ENCODE data around the gene CHRNA4.
"Not testable (repeated sequence)": the region's sequence is repeated elsewhere in the genome, so short reads cannot be mapped to it uniquely, and the experiment has no call there.

CHRNA4 gene

GRCh38 chr20:63350196-63350595 is 11.0 kb downstream of the CHRNA4 start:
- DNase-seq (ENCODE audit: low read depth, low spot score), result no peak

GRCh38 chr20:63349516-63349895 is 11.6 kb downstream of the CHRNA4 start:
- no peak for DNase-seq (ENCODE audit: low read depth, low spot score)

GRCh38 chr20:63348828-63349515 is 12.2 kb downstream of the CHRNA4 start:
- no peak for DNase-seq (ENCODE audit: low read depth, low spot score)

GRCh38 chr20:63347950-63348827 is 13.0 kb downstream of the CHRNA4 start:
- no peak for DNase-seq (ENCODE audit: low read depth, low spot score)

- DNase-seq (ENCODE audit: low read depth, low spot score), result no peak
Measured at GRCh38 chr20:63347081-63347741, 13.9 kb downstream of the CHRNA4 start.

- DNase-seq (ENCODE audit: low read depth, low spot score), result no peak
Measured at GRCh38 chr20:63346131-63347080, 14.7 kb downstream of the CHRNA4 start.

- no peak for DNase-seq (ENCODE audit: low read depth, low spot score)
Measured at GRCh38 chr20:63345328-63346100, 15.6 kb downstream of the CHRNA4 start.

GRCh38 chr20:63344616-63345327 is 16.4 kb downstream of the CHRNA4 start:
- no peak for DNase-seq (ENCODE audit: low read depth, low spot score)

GRCh38 chr20:63343460-63344445 is 17.4 kb downstream of the CHRNA4 start:
- no peak for DNase-seq (ENCODE audit: low read depth, low spot score)

GRCh38 chr20:63342561-63343459 is 18.3 kb downstream of the CHRNA4 start:
- no peak for DNase-seq (ENCODE audit: low read depth, low spot score)

GRCh38 chr20:63340158-63340688 is 20.9 kb downstream of the CHRNA4 start:
- DNase-seq (ENCODE audit: low read depth, low spot score), result not testable (repeated sequence)

- not testable (repeated sequence) for DNase-seq (ENCODE audit: low read depth, low spot score)
Measured at GRCh38 chr20:63339154-63340094, 21.7 kb downstream of the CHRNA4 start.

GRCh38 chr20:63337786-63338420 is 23.2 kb downstream of the CHRNA4 start:
- peak; percentile 62 for DNase-seq (ENCODE audit: low read depth, low spot score)

- DNase-seq (ENCODE audit: low read depth, low spot score), result no peak
Measured at GRCh38 chr20:63336232-63336752, 24.9 kb downstream of the CHRNA4 start.

- DNase-seq (ENCODE audit: low read depth, low spot score), result no peak
Measured at GRCh38 chr20:63335711-63336110, 25.4 kb downstream of the CHRNA4 start.
